ENCODE measurements around the gene SGCA. TPM values are rescaled to one million over a fixed set of nuclear protein-coding genes. Genes with fewer than 3 reads are reported as not detected.

SGCA gene
- total and polyA plus RNA-seq, 2 of the 8 experiments (the other 6 are each of a cell fraction or from before 2014, with no cell fraction given) = 0.12 TPM; not detected in 1

GRCh38 chr17:50217591-50217990, 51.8 kb downstream of the SGCA start (continued):
- TF ChIP-seq CHD7 (IDR thresholded peaks at IDR 0.05; ENCODE audit: insufficient replicate concordance, low read length) = no peak
- TF ChIP-seq CHD1 (IDR thresholded peaks at IDR 0.05; ENCODE audit: low read depth, low read length) = no peak
- no peak for TF ChIP-seq YY1 (IDR thresholded peaks at IDR 0.05; ENCODE audit: low read depth, low read length)
- TF ChIP-seq RXRA (IDR thresholded peaks at IDR 0.05; ENCODE audit: insufficient read depth, low read depth, low read length) = no peak
- no peak for TF ChIP-seq ZNF274 (IDR thresholded peaks at IDR 0.05; ENCODE audit: borderline replicate concordance, extremely low read depth, low read length)
- TF ChIP-seq NRF1 (IDR thresholded peaks at IDR 0.05; ENCODE audit: low read depth, low read length) = no peak
- TF ChIP-seq SIX5 (IDR thresholded peaks at IDR 0.05; ENCODE audit: low read depth, low read length) = no peak
- TF ChIP-seq RNF2 (IDR thresholded peaks at IDR 0.05; ENCODE audit: borderline replicate concordance, low read depth, low read length, missing control alignments, poor library complexity, severe bottlenecking) = no peak
- TF ChIP-seq BCL11A (IDR thresholded peaks at IDR 0.05; ENCODE audit: low read depth in 2 of 2, low read length in 2 of 2) = no peak
- TF ChIP-seq PHF8 (conservative IDR thresholded peaks at IDR 0.05; ENCODE audit: low read depth, low read length) = no peak
- TF ChIP-seq JUND (IDR thresholded peaks at IDR 0.05; ENCODE audit: low read length) = no peak
- no peak for TF ChIP-seq TEAD4 (IDR thresholded peaks at IDR 0.05; ENCODE audit: low read depth, low read length)
